ENCODE measurements around the gene ZC3H14. TPM values are rescaled to one million over a fixed set of nuclear protein-coding genes. Genes with fewer than 3 reads are reported as not detected.

The ZC3H14 gene
- total and polyA plus RNA-seq, 9 of the 15 experiments (the other 6 are each of a cell fraction or from before 2014, with no cell fraction given), result 21.1 to 109 (median 45.3) TPM

GRCh38 chr14:88515499-88516221 lies 47.2 kb upstream of the ZC3H14 start (continued):
- TF ChIP-seq, protein P1, sequence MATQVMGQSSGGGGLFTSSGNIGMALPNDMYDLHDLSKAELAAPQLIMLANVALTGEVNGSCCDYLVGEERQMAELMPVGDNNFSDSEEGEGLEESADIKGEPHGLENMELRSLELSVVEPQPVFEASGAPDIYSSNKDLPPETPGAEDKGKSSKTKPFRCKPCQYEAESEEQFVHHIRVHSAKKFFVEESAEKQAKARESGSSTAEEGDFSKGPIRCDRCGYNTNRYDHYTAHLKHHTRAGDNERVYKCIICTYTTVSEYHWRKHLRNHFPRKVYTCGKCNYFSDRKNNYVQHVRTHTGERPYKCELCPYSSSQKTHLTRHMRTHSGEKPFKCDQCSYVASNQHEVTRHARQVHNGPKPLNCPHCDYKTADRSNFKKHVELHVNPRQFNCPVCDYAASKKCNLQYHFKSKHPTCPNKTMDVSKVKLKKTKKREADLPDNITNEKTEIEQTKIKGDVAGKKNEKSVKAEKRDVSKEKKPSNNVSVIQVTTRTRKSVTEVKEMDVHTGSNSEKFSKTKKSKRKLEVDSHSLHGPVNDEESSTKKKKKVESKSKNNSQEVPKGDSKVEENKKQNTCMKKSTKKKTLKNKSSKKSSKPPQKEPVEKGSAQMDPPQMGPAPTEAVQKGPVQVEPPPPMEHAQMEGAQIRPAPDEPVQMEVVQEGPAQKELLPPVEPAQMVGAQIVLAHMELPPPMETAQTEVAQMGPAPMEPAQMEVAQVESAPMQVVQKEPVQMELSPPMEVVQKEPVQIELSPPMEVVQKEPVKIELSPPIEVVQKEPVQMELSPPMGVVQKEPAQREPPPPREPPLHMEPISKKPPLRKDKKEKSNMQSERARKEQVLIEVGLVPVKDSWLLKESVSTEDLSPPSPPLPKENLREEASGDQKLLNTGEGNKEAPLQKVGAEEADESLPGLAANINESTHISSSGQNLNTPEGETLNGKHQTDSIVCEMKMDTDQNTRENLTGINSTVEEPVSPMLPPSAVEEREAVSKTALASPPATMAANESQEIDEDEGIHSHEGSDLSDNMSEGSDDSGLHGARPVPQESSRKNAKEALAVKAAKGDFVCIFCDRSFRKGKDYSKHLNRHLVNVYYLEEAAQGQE (IDR thresholded peaks at IDR 0.05; ENCODE audit: borderline replicate concordance), result no peak
- TF ChIP-seq, protein P1 (CRISPR knock-in tag; IDR thresholded peaks at IDR 0.05; ENCODE audit: low read depth), result no peak
- TF ChIP-seq ZNF551 (CRISPR knock-in tag; IDR thresholded peaks at IDR 0.05) (no peak), CBX5 (IDR thresholded peaks at IDR 0.05; ENCODE audit: borderline replicate concordance, low read depth) (no peak), MIER1 (IDR thresholded peaks at IDR 0.05; ENCODE audit: low read depth) (no peak), CHD2 (IDR thresholded peaks at IDR 0.05; ENCODE audit: low read depth, low read length) (no peak), ZNF217 (CRISPR knock-in tag; IDR thresholded peaks at IDR 0.05) (no peak), SRSF3 (IDR thresholded peaks at IDR 0.05; ENCODE audit: insufficient read depth, low read length) (no peak), HMG20A (CRISPR knock-in tag; conservative IDR thresholded peaks at IDR 0.05) (no peak), HDAC6 (IDR thresholded peaks at IDR 0.05; ENCODE audit: low read depth, low read length) (no peak), ELF1 (tag; IDR thresholded peaks at IDR 0.05) (no peak), ZC3H11A (IDR thresholded peaks at IDR 0.05; ENCODE audit: low read depth, low read length) (no peak)
- TF ChIP-seq, protein P2, sequence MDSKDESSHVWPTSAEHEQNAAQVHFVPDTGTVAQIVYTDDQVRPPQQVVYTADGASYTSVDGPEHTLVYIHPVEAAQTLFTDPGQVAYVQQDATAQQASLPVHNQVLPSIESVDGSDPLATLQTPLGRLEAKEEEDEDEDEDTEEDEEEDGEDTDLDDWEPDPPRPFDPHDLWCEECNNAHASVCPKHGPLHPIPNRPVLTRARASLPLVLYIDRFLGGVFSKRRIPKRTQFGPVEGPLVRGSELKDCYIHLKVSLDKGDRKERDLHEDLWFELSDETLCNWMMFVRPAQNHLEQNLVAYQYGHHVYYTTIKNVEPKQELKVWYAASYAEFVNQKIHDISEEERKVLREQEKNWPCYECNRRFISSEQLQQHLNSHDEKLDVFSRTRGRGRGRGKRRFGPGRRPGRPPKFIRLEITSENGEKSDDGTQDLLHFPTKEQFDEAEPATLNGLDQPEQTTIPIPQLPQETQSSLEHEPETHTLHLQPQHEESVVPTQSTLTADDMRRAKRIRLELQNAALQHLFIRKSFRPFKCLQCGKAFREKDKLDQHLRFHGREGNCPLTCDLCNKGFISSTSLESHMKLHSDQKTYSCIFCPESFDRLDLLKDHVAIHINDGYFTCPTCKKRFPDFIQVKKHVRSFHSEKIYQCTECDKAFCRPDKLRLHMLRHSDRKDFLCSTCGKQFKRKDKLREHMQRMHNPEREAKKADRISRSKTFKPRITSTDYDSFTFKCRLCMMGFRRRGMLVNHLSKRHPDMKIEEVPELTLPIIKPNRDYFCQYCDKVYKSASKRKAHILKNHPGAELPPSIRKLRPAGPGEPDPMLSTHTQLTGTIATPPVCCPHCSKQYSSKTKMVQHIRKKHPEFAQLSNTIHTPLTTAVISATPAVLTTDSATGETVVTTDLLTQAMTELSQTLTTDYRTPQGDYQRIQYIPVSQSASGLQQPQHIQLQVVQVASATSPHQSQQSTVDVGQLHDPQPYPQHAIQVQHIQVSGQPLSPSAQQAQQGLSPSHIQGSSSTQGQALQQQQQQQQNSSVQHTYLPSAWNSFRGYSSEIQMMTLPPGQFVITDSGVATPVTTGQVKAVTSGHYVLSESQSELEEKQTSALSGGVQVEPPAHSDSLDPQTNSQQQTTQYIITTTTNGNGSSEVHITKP (IDR thresholded peaks at IDR 0.05; ENCODE audit: partially characterized antibody), result no peak

Data from K562 (cell line).